ENCODE measurements around the gene RAF1. TPM values are rescaled to one million over a fixed set of nuclear protein-coding genes. Genes with fewer than 3 reads are reported as not detected.

Gene RAF1
- total RNA-seq, 1 donor from 2014 or later, result 115 TPM

DNA sequence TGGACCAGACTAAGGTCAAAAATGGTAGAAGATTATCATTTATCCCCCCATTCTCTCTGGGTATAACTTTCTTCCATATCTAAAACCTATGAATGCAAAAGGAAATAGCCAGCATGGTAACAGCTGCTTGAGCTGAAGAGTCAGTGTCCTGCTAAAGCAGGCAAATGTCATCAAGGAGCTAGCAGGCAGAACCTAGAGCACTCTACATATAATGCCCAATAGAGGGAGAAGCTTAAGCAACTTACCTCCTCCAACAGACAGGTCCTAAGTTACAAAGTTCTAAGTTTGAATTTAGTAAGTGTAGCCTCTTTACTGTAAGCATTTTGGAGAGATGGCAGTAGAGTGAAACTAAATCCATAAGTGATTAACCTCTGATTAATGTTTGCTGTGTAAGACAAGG, 7.7 kb downstream of the RAF1 start:
- Histone ChIP-seq H3K9me3 (ENCODE audit: low read depth) (no peaks in the 10 kb centered on the region), H2AFZ (replicated peaks) (no peak overlapping the region), H3K79me2 (ENCODE audit: low read depth) (peaks cover 100% of the 10 kb centered on the region), H3K27ac (peak overlapping the region; percentile 33), H3K4me2 (no peak overlapping the region), H4K20me1 (ENCODE audit: low read depth) (peaks cover 97% of the 10 kb centered on the region), H3K4me3 (no peak overlapping the region), H3K9ac (no peak overlapping the region), H3K36me3 (no peaks in the 10 kb centered on the region), H3K4me1 (no peaks in the 10 kb centered on the region), H3F3A (ENCODE audit: low read depth) (no peaks in the 10 kb centered on the region), H3K27me3 (no peaks in the 10 kb centered on the region)
- H3K27ac Mint-ChIP-seq, result peak overlapping the region; percentile 22
- no peaks in the 10 kb centered on the region for H3K27me3 Mint-ChIP-seq (ENCODE audit: insufficient read depth, low read depth)
- no peak for DNase-seq (ENCODE audit: low spot score)
- H3K4me3 Mint-ChIP-seq, result no peak overlapping the region
- peaks cover 19% of the 10 kb centered on the region for H3K4me1 Mint-ChIP-seq
- H3K36me3 Mint-ChIP-seq, result peaks cover 6% of the 10 kb centered on the region
- TF ChIP-seq EZH2 (IDR thresholded peaks at IDR 0.05) (no peak), CTCF (IDR thresholded peaks at IDR 0.05) (no peak), EZH2phosphoT487 (IDR thresholded peaks at IDR 0.05) (no peak)
- H3K9me3 Mint-ChIP-seq, result no peaks in the 10 kb centered on the region

DNA sequence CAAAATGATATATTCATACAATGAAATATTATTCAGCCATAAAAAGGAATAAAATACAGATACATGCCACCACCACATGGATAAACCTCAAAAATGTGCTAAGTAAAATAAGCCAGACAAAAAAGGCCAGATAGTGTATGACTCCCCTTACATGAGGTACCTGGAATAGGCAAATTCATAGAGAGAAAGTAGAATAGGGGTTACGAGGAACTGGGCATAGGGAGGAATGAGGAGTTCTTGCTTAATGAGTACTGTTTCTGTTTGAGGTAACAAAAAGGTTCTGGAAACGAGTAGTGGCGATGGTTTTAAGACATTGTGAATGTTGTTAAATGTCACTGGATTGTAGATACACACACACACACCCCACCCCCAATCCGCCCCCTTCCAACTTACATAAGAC, 8.2 kb downstream of the RAF1 start:
- Mint-ChIP-seq H3K4me1 (peaks cover 19% of the 10 kb centered on the region), H3K27ac (no peak overlapping the region), H3K4me3 (no peak overlapping the region), H3K27me3 (ENCODE audit: insufficient read depth, low read depth) (no peaks in the 10 kb centered on the region), H3K9me3 (no peaks in the 10 kb centered on the region), H3K36me3 (peaks cover 6% of the 10 kb centered on the region)
- no peaks in the 10 kb centered on the region for H3K36me3 ChIP-seq
- no peak overlapping the region for H3K4me3 ChIP-seq
- no peak for DNase-seq (ENCODE audit: low spot score)
- H3F3A ChIP-seq (ENCODE audit: low read depth), result no peaks in the 10 kb centered on the region
- no peak for TF ChIP-seq EZH2phosphoT487 (IDR thresholded peaks at IDR 0.05)
- no peak for TF ChIP-seq EZH2 (IDR thresholded peaks at IDR 0.05)
- no peaks in the 10 kb centered on the region for H3K27me3 ChIP-seq
- H3K9ac ChIP-seq, result no peak overlapping the region
- H3K4me1 ChIP-seq, result no peaks in the 10 kb centered on the region
- no peak overlapping the region for H3K27ac ChIP-seq
- H3K9me3 ChIP-seq (ENCODE audit: low read depth), result no peaks in the 10 kb centered on the region
- H3K4me2 ChIP-seq, result no peak overlapping the region
- no peak overlapping the region for H2AFZ ChIP-seq (replicated peaks)
- H3K79me2 ChIP-seq (ENCODE audit: low read depth), result peaks cover 100% of the 10 kb centered on the region
- peaks cover 99% of the 10 kb centered on the region for H4K20me1 ChIP-seq (ENCODE audit: low read depth)

GRCh38 chr3:12653747-12654146, 10.2 kb downstream of the RAF1 start:
- no peak overlapping the region for H3K4me2 ChIP-seq
- no peaks in the 10 kb centered on the region for H3K27me3 Mint-ChIP-seq (ENCODE audit: insufficient read depth, low read depth)
- no peak overlapping the region for H2AFZ ChIP-seq (replicated peaks)
- no peak overlapping the region for H3K27ac Mint-ChIP-seq
- H3K36me3 Mint-ChIP-seq, result peaks cover 6% of the 10 kb centered on the region
- H3K4me1 Mint-ChIP-seq, result peaks cover 12% of the 10 kb centered on the region
- no peaks in the 10 kb centered on the region for H3K36me3 ChIP-seq
- H3K9ac ChIP-seq, result no peak overlapping the region
- H3F3A ChIP-seq (ENCODE audit: low read depth), result no peaks in the 10 kb centered on the region
- H3K27ac ChIP-seq, result no peak overlapping the region
- H3K27me3 ChIP-seq, result no peaks in the 10 kb centered on the region
- H3K4me3 ChIP-seq, result no peak overlapping the region
- H3K4me3 Mint-ChIP-seq, result no peak overlapping the region
- H4K20me1 ChIP-seq (ENCODE audit: low read depth), result peaks cover 99% of the 10 kb centered on the region
- TF ChIP-seq CTCF (IDR thresholded peaks at IDR 0.05), result no peak
- no peak for TF ChIP-seq EZH2phosphoT487 (IDR thresholded peaks at IDR 0.05)
- TF ChIP-seq EZH2 (IDR thresholded peaks at IDR 0.05), result no peak
- H3K79me2 ChIP-seq (ENCODE audit: low read depth), result peaks cover 100% of the 10 kb centered on the region
- no peaks in the 10 kb centered on the region for H3K4me1 ChIP-seq
- H3K9me3 Mint-ChIP-seq, result no peaks in the 10 kb centered on the region
- no peak for DNase-seq (ENCODE audit: low spot score)
- H3K9me3 ChIP-seq (ENCODE audit: low read depth), result no peaks in the 10 kb centered on the region

- Mint-ChIP-seq H3K27ac (no peak overlapping the region), H3K27me3 (ENCODE audit: insufficient read depth, low read depth) (peaks cover 2% of the 10 kb centered on the region), H3K36me3 (peaks cover 4% of the 10 kb centered on the region), H3K9me3 (no peaks in the 10 kb centered on the region), H3K4me1 (peaks cover 11% of the 10 kb centered on the region), H3K4me3 (no peak overlapping the region)
- Histone ChIP-seq H4K20me1 (ENCODE audit: low read depth) (peaks cover 96% of the 10 kb centered on the region), H2AFZ (replicated peaks) (no peak overlapping the region), H3K4me2 (no peak overlapping the region), H3K9ac (no peak overlapping the region), H3K27ac (no peak overlapping the region), H3K79me2 (ENCODE audit: low read depth) (peaks cover 100% of the 10 kb centered on the region), H3K36me3 (no peaks in the 10 kb centered on the region), H3K4me1 (no peaks in the 10 kb centered on the region), H3F3A (ENCODE audit: low read depth) (no peaks in the 10 kb centered on the region), H3K27me3 (no peaks in the 10 kb centered on the region), H3K4me3 (no peak overlapping the region), H3K9me3 (ENCODE audit: low read depth) (no peaks in the 10 kb centered on the region)
- TF ChIP-seq EZH2phosphoT487 (IDR thresholded peaks at IDR 0.05), result no peak
- no peak for DNase-seq (ENCODE audit: low spot score)
Measured at GRCh38 chr3:12648384-12648959, 15.4 kb downstream of the RAF1 start.

All from neural progenitor cell (in vitro differentiated cells).